GM21515 (cell line): ENCODE measurements around the gene RUBCNL.

Source experiments
- ATAC-seq: cut with Tn5 transposase; IDR thresholded peaks from one replicate; pipeline ENCODE4 v1.9.1; 2021; ENCODE audit not compliant: unreplicated experiment

RUBCNL gene

GRCh38 chr13:46313024-46313423, 74.0 kb downstream of the RUBCNL start:
- ATAC-seq: no peak

GRCh38 chr13:46311217-46311616, 75.8 kb downstream of the RUBCNL start:
- ATAC-seq: no peak

GRCh38 chr13:46310066-46310465, 77.0 kb downstream of the RUBCNL start:
- no peak for ATAC-seq

- ATAC-seq: no peak
These were observed 79.5 kb downstream of the RUBCNL start for GRCh38 chr13:46307554-46307953.

GRCh38 chr13:46304546-46304945, 82.5 kb downstream of the RUBCNL start:
- ATAC-seq: no peak

GRCh38 chr13:46303742-46304385, 83.2 kb downstream of the RUBCNL start:
- no peak for ATAC-seq

GRCh38 chr13:46297361-46297811, 89.7 kb downstream of the RUBCNL start:
- no peak for ATAC-seq

- ATAC-seq: no peak
These were observed 90.1 kb downstream of the RUBCNL start for GRCh38 chr13:46296921-46297320.

- no peak for ATAC-seq
These were observed 90.8 kb downstream of the RUBCNL start for GRCh38 chr13:46296115-46296822.

- ATAC-seq: peak; percentile 66
These were observed 91.4 kb downstream of the RUBCNL start for GRCh38 chr13:46295491-46296114.

- no peak for ATAC-seq
These were observed 93.6 kb downstream of the RUBCNL start for GRCh38 chr13:46293436-46293835.
